Osteocyte (in vitro differentiated cells): ENCODE data around the gene ERMP1. TPM values are rescaled to one million over a fixed set of nuclear protein-coding genes. Genes with fewer than 3 reads are reported as not detected.

ENCODE experiments used
- DNase-seq: peaks from one replicate; pipeline ENCODE4 v3.0.0; 2021; ENCODE audit warnings: mixed read lengths; ENCODE audit not compliant: unreplicated experiment; ENCODE audit errors: extremely low spot score
- H3K27ac Mint-ChIP-seq: one replicate; pipeline ENCODE4 v1.8.0; 2021; ENCODE audit warnings: mild to moderate bottlenecking, mixed read lengths; ENCODE audit not compliant: unreplicated experiment
- H3K27me3 Mint-ChIP-seq: one replicate; pipeline ENCODE4 v1.8.0; 2021; ENCODE audit warnings: mixed read lengths; ENCODE audit not compliant: unreplicated experiment
- H3K36me3 Mint-ChIP-seq: one replicate; pipeline ENCODE4 v1.8.0; 2021; ENCODE audit warnings: mixed read lengths; ENCODE audit not compliant: unreplicated experiment
- H3K4me1 Mint-ChIP-seq: one replicate; pipeline ENCODE4 v1.8.0; 2021; ENCODE audit warnings: mixed read lengths; ENCODE audit not compliant: unreplicated experiment
- H3K4me3 Mint-ChIP-seq: one replicate; pipeline ENCODE4 v1.8.0; 2021; ENCODE audit warnings: mild to moderate bottlenecking, moderate library complexity, mixed read lengths; ENCODE audit not compliant: unreplicated experiment
- H3K9me3 Mint-ChIP-seq: one replicate; pipeline ENCODE4 v1.8.0; 2021; ENCODE audit warnings: mixed read lengths; ENCODE audit not compliant: unreplicated experiment
- CTCF ChIP-seq: fragments of 200-600 bp; sonication (generic); IDR thresholded peaks from 2 replicates; pipeline ENCODE4 v1.5.0; 2021; ENCODE audit warnings: antibody characterized with exemption, mild to moderate bottlenecking, moderate library complexity
- total RNA-seq: library from RNA; stranded (reverse); gene quantifications from 2 replicates; pipeline ENCODE4 v1.2.1, GENCODE V29; 2021

The ERMP1 gene
- total RNA-seq, 1 donor from 2014 or later = 19.7 TPM

- no peak for DNase-seq
- no peak overlapping the region for H3K4me3 Mint-ChIP-seq
- H3K36me3 Mint-ChIP-seq = peaks cover 7% of the 10 kb centered on the region
- no peaks in the 10 kb centered on the region for H3K27me3 Mint-ChIP-seq
- H3K27ac Mint-ChIP-seq = no peak overlapping the region
- no peaks in the 10 kb centered on the region for H3K9me3 Mint-ChIP-seq
- TF ChIP-seq CTCF = peak; percentile 83
- H3K4me1 Mint-ChIP-seq = peaks cover 21% of the 10 kb centered on the region
Observed at GRCh38 chr9:5799314-5799713, 33.6 kb downstream of the ERMP1 start.

- no peak for DNase-seq
- no peak for TF ChIP-seq CTCF
- Mint-ChIP-seq H3K4me1 (peaks cover 21% of the 10 kb centered on the region), H3K27ac (no peak overlapping the region), H3K4me3 (no peak overlapping the region), H3K27me3 (no peaks in the 10 kb centered on the region), H3K36me3 (peaks cover 7% of the 10 kb centered on the region), H3K9me3 (no peaks in the 10 kb centered on the region)
Observed at GRCh38 chr9:5798581-5798980, 34.3 kb downstream of the ERMP1 start.

GRCh38 chr9:5796298-5796697 is 36.6 kb downstream of the ERMP1 start:
- no peak for TF ChIP-seq CTCF
- H3K27ac Mint-ChIP-seq = no peak overlapping the region
- no peak overlapping the region for H3K4me3 Mint-ChIP-seq
- H3K27me3 Mint-ChIP-seq = no peaks in the 10 kb centered on the region
- DNase-seq = no peak
- peaks cover 15% of the 10 kb centered on the region for H3K4me1 Mint-ChIP-seq
- no peaks in the 10 kb centered on the region for H3K9me3 Mint-ChIP-seq
- H3K36me3 Mint-ChIP-seq = peaks cover 14% of the 10 kb centered on the region

- no peak for TF ChIP-seq CTCF
- Mint-ChIP-seq H3K36me3 (peaks cover 31% of the 10 kb centered on the region), H3K27ac (no peak overlapping the region), H3K9me3 (no peaks in the 10 kb centered on the region), H3K4me1 (no peaks in the 10 kb centered on the region), H3K27me3 (no peaks in the 10 kb centered on the region), H3K4me3 (no peak overlapping the region)
- DNase-seq = no peak
Observed at GRCh38 chr9:5793812-5794211, 39.1 kb downstream of the ERMP1 start.

GRCh38 chr9:5791870-5792269 is 41.0 kb downstream of the ERMP1 start:
- Mint-ChIP-seq H3K9me3 (no peaks in the 10 kb centered on the region), H3K36me3 (peaks cover 35% of the 10 kb centered on the region), H3K4me1 (no peaks in the 10 kb centered on the region), H3K27ac (no peak overlapping the region), H3K4me3 (no peak overlapping the region), H3K27me3 (no peaks in the 10 kb centered on the region)
- TF ChIP-seq CTCF = no peak
- no peak for DNase-seq
